Thoracic aorta (tissue), 2 donors: ENCODE measurements around the gene ADCY5. TPM values are rescaled to one million over a fixed set of nuclear protein-coding genes. Genes with fewer than 3 reads are reported as not detected.

ENCODE experiments used
- ATAC-seq: fragments of 150-250 bp; one replicate; pipeline ENCODE4 v1.8.0; 2017; ENCODE audit warnings: low read depth; ENCODE audit not compliant: insufficient number of reproducible peaks, low FRiP score
- DNase-seq: peaks from one replicate; pipeline ENCODE4 v3.0.0-alpha.2; 2020; ENCODE audit warnings: low spot score
- H3K27ac ChIP-seq, 2 donors: fragments of 200-600 bp; sonication (generic); 1 replicate in 1 of 2; 2 replicates in 1 of 2; pipeline ENCODE4 v1.5.1; 2016; ENCODE audit warnings: mild to moderate bottlenecking in 2 of 2, moderate library complexity in 2 of 2
- H3K27me3 ChIP-seq: fragments of 200-600 bp; sonication (generic); replicated peaks from 2 replicates; pipeline ENCODE4 v1.6.0; 2016; ENCODE audit warnings: mild to moderate bottlenecking; ENCODE audit not compliant: insufficient read depth
- H3K36me3 ChIP-seq: fragments of 200-600 bp; sonication (generic); one replicate; pipeline ENCODE4 v1.5.1; 2016
- H3K4me1 ChIP-seq, 2 donors: fragments of 200-600 bp; sonication (generic); 1 replicate in 1 of 2; 2 replicates in 1 of 2; pipeline versions ENCODE4 v1.5.1 to v1.6.0; 2016; ENCODE audit warnings: low read depth in 2 of 2, mild to moderate bottlenecking in 1 of 2; ENCODE audit not compliant: control insufficient read depth in 1 of 2
- H3K4me3 ChIP-seq: fragments of 200-600 bp; sonication (generic); 2 replicates; pipeline ENCODE4 v1.5.1; 2016; ENCODE audit warnings: mild to moderate bottlenecking
- H3K9me3 ChIP-seq: fragments of 200-600 bp; sonication (generic); 2 replicates; pipeline ENCODE4 v1.5.1; 2016
- total RNA-seq, 2 donors: library from RNA; depleted of rRNA; stranded (reverse); fragments of >200 nt; gene quantifications; one replicate each; pipeline versions ENCODE4 v1.1.0 to v1.2.3, GENCODE V29; 2016
- TF ChIP-seq, protein P1 (sequence below): fragments of 200-600 bp; sonication (generic); IDR thresholded peaks from one replicate; pipeline ENCODE4 v1.5.1; 2019; ENCODE audit warnings: antibody characterized with exemption

Gene ADCY5
- total RNA-seq, 2 donors from 2014 or later = 104 to 123 TPM

DNA sequence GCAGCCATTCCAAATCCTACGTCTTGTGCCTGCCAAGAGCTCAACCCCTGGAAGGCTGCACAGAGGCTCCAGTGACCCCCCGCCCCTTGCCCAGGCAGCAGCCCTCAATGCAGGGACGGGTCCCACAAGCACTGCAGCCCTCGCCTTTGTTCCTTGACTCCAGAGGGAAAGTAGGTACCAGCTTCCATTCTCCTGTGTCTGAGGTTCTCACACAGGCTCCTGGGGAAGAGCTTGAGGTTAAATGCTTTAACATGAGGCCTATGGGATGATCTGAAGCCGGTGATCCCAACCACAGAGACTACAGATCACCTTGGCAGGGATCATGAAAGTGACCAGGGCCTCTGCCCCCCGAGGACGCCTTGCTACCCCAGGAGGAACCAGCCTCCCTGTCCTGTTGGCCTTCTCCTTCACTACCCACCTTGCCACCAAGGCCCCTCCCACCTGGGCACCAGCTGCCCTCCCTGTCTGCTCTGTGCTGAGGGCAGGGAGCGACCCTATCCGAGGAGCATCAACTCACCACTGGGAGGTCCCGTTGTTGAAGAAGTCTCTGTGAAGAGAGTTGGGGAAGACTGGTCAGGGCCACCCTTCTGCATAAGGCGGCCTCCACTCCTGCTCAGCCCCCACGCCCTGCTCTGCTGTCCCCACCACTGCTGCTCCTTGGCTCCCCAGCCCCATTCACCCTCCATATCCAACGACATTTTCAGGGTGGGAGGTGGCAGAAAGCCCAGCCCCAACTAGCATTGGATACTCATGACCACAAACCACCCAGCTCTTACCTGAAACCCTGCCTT, 151.9 kb downstream of the ADCY5 start:
- Histone ChIP-seq H3K4me1 (no peaks in the 10 kb centered on the region), H3K4me3 (no peak overlapping the region), H3K27ac (no peak overlapping the region), H3K36me3 (peaks cover 45% of the 10 kb centered on the region), H3K9me3 (no peaks in the 10 kb centered on the region), H3K27me3 (no peaks in the 10 kb centered on the region)
- no peak for DNase-seq
- TF ChIP-seq, protein P1, sequence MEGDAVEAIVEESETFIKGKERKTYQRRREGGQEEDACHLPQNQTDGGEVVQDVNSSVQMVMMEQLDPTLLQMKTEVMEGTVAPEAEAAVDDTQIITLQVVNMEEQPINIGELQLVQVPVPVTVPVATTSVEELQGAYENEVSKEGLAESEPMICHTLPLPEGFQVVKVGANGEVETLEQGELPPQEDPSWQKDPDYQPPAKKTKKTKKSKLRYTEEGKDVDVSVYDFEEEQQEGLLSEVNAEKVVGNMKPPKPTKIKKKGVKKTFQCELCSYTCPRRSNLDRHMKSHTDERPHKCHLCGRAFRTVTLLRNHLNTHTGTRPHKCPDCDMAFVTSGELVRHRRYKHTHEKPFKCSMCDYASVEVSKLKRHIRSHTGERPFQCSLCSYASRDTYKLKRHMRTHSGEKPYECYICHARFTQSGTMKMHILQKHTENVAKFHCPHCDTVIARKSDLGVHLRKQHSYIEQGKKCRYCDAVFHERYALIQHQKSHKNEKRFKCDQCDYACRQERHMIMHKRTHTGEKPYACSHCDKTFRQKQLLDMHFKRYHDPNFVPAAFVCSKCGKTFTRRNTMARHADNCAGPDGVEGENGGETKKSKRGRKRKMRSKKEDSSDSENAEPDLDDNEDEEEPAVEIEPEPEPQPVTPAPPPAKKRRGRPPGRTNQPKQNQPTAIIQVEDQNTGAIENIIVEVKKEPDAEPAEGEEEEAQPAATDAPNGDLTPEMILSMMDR = no peak
- no peak for ATAC-seq

DNA sequence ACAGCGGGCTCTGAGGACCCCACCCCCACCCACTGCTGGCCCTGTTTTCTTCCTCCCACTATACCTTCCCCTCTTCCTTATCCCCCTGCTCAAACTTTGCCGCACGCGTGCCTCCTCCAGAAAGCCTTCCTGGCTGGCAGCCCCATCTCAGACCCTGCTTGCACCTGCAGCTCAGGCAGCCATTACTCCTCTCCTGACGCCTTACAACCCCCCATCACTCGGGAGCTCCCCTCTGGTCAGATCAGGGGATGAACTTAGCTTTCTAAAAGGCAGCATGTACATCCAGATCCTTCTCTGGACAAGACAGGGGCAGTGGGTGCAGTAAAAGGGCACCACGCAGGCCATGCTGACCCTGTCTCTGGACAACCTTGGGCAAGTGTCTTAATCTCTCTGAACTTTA, 152.6 kb downstream of the ADCY5 start:
- TF ChIP-seq, protein P1 = no peak
- H3K4me1 ChIP-seq = no peaks in the 10 kb centered on the region
- ATAC-seq (no peak), DNase-seq (no peak)
- H3K4me3 ChIP-seq = no peak overlapping the region
- peaks cover 46% of the 10 kb centered on the region for H3K36me3 ChIP-seq
- H3K27ac ChIP-seq = no peak overlapping the region
- no peaks in the 10 kb centered on the region for H3K27me3 ChIP-seq
- no peaks in the 10 kb centered on the region for H3K9me3 ChIP-seq

DNA sequence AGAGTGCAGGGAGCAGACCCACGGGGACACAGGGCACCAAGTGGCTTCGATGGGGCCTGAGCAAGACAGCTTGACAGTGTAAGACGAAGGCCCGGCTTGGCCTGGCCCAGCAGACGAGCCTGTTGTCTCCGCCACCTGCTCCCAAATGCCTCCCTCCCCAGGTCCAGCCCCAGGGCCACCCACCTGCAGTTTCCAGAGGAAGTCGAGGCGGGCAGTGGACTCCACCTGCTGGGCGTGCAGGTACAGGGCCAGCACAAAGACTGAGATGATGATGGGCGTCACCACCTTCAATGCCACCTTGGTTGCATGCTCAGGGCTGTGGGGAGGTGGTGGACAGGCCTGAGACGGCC, 153.0 kb downstream of the ADCY5 start:
- H3K36me3 ChIP-seq = peaks cover 47% of the 10 kb centered on the region

DNA sequence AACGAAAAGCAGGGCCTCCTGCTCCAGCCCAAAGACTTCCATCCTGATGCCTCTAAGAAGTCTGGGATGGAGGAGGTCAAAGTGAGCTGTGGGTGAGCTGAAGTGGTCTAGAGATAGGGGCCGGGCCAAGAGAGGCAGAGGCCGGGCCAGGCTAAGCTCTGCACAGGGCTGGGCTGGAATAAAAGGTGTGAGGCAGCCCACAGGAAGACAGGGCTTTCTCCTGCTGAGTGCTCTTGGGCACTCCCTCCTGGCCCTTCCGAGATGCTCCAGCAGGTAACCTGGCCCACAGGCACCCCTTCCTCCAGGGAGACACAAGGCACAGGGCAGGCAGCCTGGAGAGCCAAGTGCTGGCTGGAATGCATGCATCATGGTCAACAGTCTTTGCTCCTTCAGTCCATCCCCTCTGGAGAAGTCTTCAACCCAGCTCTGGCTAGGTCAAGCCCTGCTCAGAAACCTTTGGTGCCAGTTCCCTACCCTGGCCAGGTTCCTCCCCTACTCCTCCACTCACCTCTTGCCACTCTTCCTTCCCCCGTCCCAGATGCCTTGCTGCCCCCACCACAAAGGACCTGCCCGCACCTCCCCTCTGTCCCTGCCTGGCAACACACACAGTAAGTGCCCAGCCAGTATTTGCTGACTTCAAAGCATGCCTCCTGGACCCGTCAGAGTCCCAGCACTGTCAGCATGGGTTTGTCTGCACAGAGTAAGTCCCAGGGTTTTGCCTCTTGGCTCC, 153.6 kb downstream of the ADCY5 start:
- ATAC-seq (no peak), DNase-seq (no peak)
- TF ChIP-seq, protein P1 = no peak
- H3K4me1 ChIP-seq = no peaks in the 10 kb centered on the region
- no peak overlapping the region for H3K27ac ChIP-seq
- H3K9me3 ChIP-seq = no peaks in the 10 kb centered on the region
- H3K4me3 ChIP-seq = no peak overlapping the region
- peaks cover 48% of the 10 kb centered on the region for H3K36me3 ChIP-seq
- no peaks in the 10 kb centered on the region for H3K27me3 ChIP-seq

More for the DNA sequence above, 153.0 kb downstream of the ADCY5 start:
- DNase-seq (no peak), ATAC-seq (no peak)
- Histone ChIP-seq H3K9me3 (no peaks in the 10 kb centered on the region), H3K27ac (no peak overlapping the region), H3K4me3 (no peak overlapping the region), H3K4me1 (no peaks in the 10 kb centered on the region), H3K27me3 (no peaks in the 10 kb centered on the region)
- TF ChIP-seq, protein P1 = no peak

DNA sequence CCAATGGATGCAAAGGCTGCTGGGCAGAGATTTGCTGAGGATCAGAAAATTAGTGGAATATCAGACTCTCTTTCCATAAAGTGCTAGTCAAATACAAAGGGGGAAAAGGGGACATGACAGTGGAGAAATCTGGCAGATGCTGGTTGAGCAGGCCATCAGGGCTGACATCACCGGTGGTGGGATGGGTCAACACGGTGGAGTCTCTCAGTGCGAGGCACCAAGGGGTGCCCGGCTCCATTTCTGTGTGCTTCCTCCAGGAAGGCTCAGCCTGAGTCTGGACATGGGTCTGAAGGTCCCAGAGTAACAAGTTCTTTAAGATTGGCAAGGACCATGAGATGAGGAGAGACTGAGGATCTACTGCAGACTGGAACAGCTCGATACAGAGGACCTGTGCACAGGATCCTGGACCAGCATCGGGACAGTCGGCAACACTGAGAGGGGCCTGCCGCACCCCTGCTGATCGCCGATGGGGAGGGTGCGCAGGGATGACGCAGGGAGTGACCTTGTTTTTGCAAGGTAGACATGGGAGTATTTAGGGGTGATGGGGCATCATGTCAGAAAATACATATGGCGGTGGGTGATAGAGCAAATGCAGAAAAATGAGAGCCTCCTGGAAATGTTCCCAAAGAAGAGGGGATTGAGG, 154.5 kb downstream of the ADCY5 start:
- DNase-seq (no peak), ATAC-seq (no peak)
- H3K4me1 ChIP-seq = no peaks in the 10 kb centered on the region
- H3K9me3 ChIP-seq = no peaks in the 10 kb centered on the region
- H3K4me3 ChIP-seq = no peak overlapping the region
- peaks cover 49% of the 10 kb centered on the region for H3K36me3 ChIP-seq
- H3K27ac ChIP-seq = no peak overlapping the region
- no peaks in the 10 kb centered on the region for H3K27me3 ChIP-seq
- TF ChIP-seq, protein P1 = no peak
